Stimulated activated CD8-positive, alpha-beta memory T cell treated with anti-CD3 and anti-CD28 coated beads, Interleukin-2, amount 100 ng/mL, for 1 hour (primary cell): ENCODE measurements around the gene VSIG1.

Experiments
- DNase-seq, 2 donors: peaks; one replicate each; pipeline ENCODE4 v3.0.0-alpha.2; 2020; ENCODE audit warnings: low read depth in 2 of 2

VSIG1 gene

GRCh38 chrX:108044554-108045256 is at the start of gene VSIG1:
TSS of gene VSIG1 (plus strand) at chrX:108045065. CDS start at chrX:108045131, 66 bp downstream.
- DNase-seq = no peak

GRCh38 chrX:107996124-107996523 is 48.7 kb upstream of the VSIG1 start:
- DNase-seq = no peak

- no peak for DNase-seq
These were observed 44.1 kb upstream of the VSIG1 start for GRCh38 chrX:108000751-108001150.

- no peak for DNase-seq
These were observed 43.5 kb upstream of the VSIG1 start for GRCh38 chrX:108001218-108001814.

GRCh38 chrX:108018656-108019381 is 26.0 kb upstream of the VSIG1 start:
- DNase-seq = no peak

GRCh38 chrX:108019382-108019875 is 25.4 kb upstream of the VSIG1 start:
- DNase-seq = no peak

GRCh38 chrX:108020631-108021030 is 24.2 kb upstream of the VSIG1 start:
- no peak for DNase-seq

- DNase-seq = no peak
These were observed 22.3 kb upstream of the VSIG1 start for GRCh38 chrX:108022491-108023089.

- no peak for DNase-seq
These were observed 19.5 kb upstream of the VSIG1 start for GRCh38 chrX:108025376-108025775.

GRCh38 chrX:108025954-108026600 is 18.8 kb upstream of the VSIG1 start:
- DNase-seq = no peak

- no peak for DNase-seq
These were observed 16.0 kb upstream of the VSIG1 start for GRCh38 chrX:108028854-108029253.

GRCh38 chrX:108029928-108030711 is 14.7 kb upstream of the VSIG1 start:
- no peak for DNase-seq

GRCh38 chrX:108032944-108033343 is 11.9 kb upstream of the VSIG1 start:
- no peak for DNase-seq

- DNase-seq = no peak
These were observed 11.0 kb upstream of the VSIG1 start for GRCh38 chrX:108033890-108034289.

GRCh38 chrX:108034725-108035124 is 10.1 kb upstream of the VSIG1 start:
- DNase-seq = no peak

- no peak for DNase-seq
These were observed 8.4 kb upstream of the VSIG1 start for GRCh38 chrX:108036298-108036973.

- no peak for DNase-seq
These were observed 4.8 kb downstream of the VSIG1 start for GRCh38 chrX:108049649-108050048.

GRCh38 chrX:108053218-108053617 is 8.4 kb downstream of the VSIG1 start:
- no peak for DNase-seq

GRCh38 chrX:108055546-108055945 is 10.7 kb downstream of the VSIG1 start:
- DNase-seq = no peak

GRCh38 chrX:108059801-108060200 is 14.9 kb downstream of the VSIG1 start:
- DNase-seq = no peak
